Panc1 (cell line): Measurements from ENCODE around the gene ZNF780B. TPM values are rescaled to one million over a fixed set of nuclear protein-coding genes. Genes with fewer than 3 reads are reported as not detected.

ENCODE experiments used
- ATAC-seq: fragments of 200-7000 bp; cut with Tn5 transposase; 2 replicates; pipeline ENCODE4 v1.9.1; 2020; ENCODE audit warnings: mild to moderate bottlenecking, moderate library complexity
- BruUV-seq: library from RNA; stranded (reverse); fragments of 400-500 nt; replicated peaks from 2 replicates; lab custom pipeline; 2021; lab: Mats Ljungman, UMichigan
- CTCF ChIA-PET: fragments of 300-600 bp; sonication (Branson Sonifier 250); formaldehyde crosslinking; loops from one replicate; lab custom pipeline; 2022; ENCODE audit warnings: antibody characterized with exemption; lab: Charles Lee
- POLR2A ChIA-PET: fragments of 300-600 bp; sonication (Branson Sonifier 250); formaldehyde crosslinking; loops from one replicate; lab custom pipeline; 2022; ENCODE audit warnings: antibody characterized with exemption; lab: Charles Lee
- DNase-seq: peaks from one replicate; pipeline ENCODE4 v3.0.0-alpha.2; 2010; ENCODE audit warnings: low read depth, low spot score
- H3K27ac ChIP-seq: 2 replicates; pipeline ENCODE4 v1.5.1; 2011; ENCODE audit warnings: mild to moderate bottlenecking, low read length, inconsistent platforms
- H3K27me3 ChIP-seq: fragments of 200-500 bp; sonication (Bioruptor generic); 2 replicates; pipeline ENCODE4 v1.6.0; 2014; ENCODE audit warnings: low read length, inconsistent platforms; ENCODE audit not compliant: control insufficient read depth, insufficient read depth
- H3K36me3 ChIP-seq: fragments of 200-500 bp; sonication (Bioruptor generic); 2 replicates; pipeline ENCODE4 v1.5.1; 2014; ENCODE audit warnings: inconsistent platforms, mild to moderate bottlenecking, low read length, moderate library complexity; ENCODE audit not compliant: control insufficient read depth, insufficient read depth
- H3K4me1 ChIP-seq: 2 replicates; pipeline ENCODE4 v1.5.1; 2011; ENCODE audit warnings: inconsistent platforms, mild to moderate bottlenecking, low read length, moderate library complexity; ENCODE audit not compliant: control insufficient read depth, insufficient read depth
- H3K4me3 ChIP-seq, 2 experiments: 2 replicates each; pipeline ENCODE4 v1.5.1; 2011 to 2012; ENCODE audit warnings: low read depth in 2 of 2, low read length in 2 of 2, mild to moderate bottlenecking in 2 of 2, inconsistent platforms in 1 of 2, moderate library complexity in 1 of 2
- H3K9me3 ChIP-seq: fragments of 200-500 bp; sonication (Bioruptor generic); 2 replicates; pipeline ENCODE4 v1.5.1; 2014; ENCODE audit warnings: low read depth, mild to moderate bottlenecking, inconsistent platforms, low read length, moderate library complexity; ENCODE audit not compliant: control insufficient read depth, insufficient read depth
- POLR2AphosphoS5 ChIP-seq: IDR thresholded peaks from 2 replicates; pipeline ENCODE4 v1.6.1; 2012; ENCODE audit warnings: mild to moderate bottlenecking, low read depth, low read length, moderate library complexity
- SIN3A ChIP-seq: IDR thresholded peaks from 2 replicates; pipeline ENCODE4 v1.6.1; 2012; ENCODE audit warnings: low read depth, mild to moderate bottlenecking, low read length, moderate library complexity, borderline replicate concordance; ENCODE audit not compliant: insufficient read depth
- TCF7L2 ChIP-seq: IDR thresholded peaks from 2 replicates; pipeline ENCODE4 v1.6.1; 2011; ENCODE audit warnings: mild to moderate bottlenecking, low read depth, low read length, inconsistent platforms
- in situ Hi-C: cut with HindIII; loops from 2 replicates; pipeline ENCODE4 v1.10.0; 2016; ENCODE audit warnings: low sequenced_read_pairs, low pct_unique_long_range_greater_than_20kb
- intact Hi-C: fragments of 100-400 bp; cut with micrococcal nuclease; formaldehyde crosslinking; loops from one replicate; pipeline ENCODE4 v1.10.0; 2022; ENCODE audit not compliant: unreplicated experiment
- total RNA-seq: library from RNA; stranded (reverse); gene quantifications from one replicate; pipeline ENCODE4 v1.2.1, GENCODE V29; 2021; ENCODE audit not compliant: unreplicated experiment
- TF ChIP-seq, protein P1 (sequence below): fragments of 450-650 bp; IDR thresholded peaks from 2 replicates; pipeline ENCODE4 v1.5.1; 2017; ENCODE audit warnings: mild to moderate bottlenecking
- TF ChIP-seq, protein P2 (sequence below), 2 experiments: IDR thresholded peaks; 2 replicates each; pipeline ENCODE4 v1.6.1; 2011 to 2012; ENCODE audit warnings: low read depth in 2 of 2, control low read depth in 1 of 2, low read length in 1 of 2, mild to moderate bottlenecking in 1 of 2, moderate library complexity in 1 of 2; ENCODE audit not compliant: insufficient read depth in 1 of 2

Gene ZNF780B
- total RNA-seq, 1 experiment from 2014 or later, result 237 TPM

DNA sequence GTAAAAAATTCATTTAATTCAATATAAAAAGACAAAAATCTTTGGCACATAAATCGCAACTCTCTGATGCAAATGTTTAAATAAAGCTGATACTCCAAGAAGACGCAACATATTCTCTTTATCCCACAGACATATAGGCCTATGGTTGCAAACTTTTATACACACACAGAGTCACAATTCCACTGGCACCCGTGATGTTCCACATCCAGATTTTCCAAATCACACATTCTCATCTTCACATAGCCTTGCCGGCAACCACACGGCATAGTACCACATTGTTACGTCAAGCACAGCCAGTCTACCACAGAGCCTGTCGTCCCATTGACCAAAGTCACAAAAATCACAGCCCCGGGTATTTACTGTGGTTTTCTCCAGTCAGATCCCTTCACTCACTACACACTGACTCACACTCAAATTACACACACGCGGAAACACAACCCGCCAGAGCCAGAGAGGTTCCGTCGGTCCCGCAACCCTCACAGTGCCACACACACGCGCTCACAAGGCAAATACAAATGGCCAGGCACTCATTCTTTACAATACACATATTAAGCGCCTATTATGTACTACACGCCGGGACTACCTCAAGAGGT is 59.7 kb downstream of the ZNF780B start:
- Histone ChIP-seq H3K4me3 (peak overlapping the region; percentile 35 to 49), H3K27me3 (no peaks in the 10 kb centered on the region), H3K9me3 (peaks cover 21% of the 10 kb centered on the region), H3K4me1 (peaks cover 19% of the 10 kb centered on the region), H3K36me3 (no peaks in the 10 kb centered on the region), H3K27ac (peak overlapping the region; percentile 83)
- no peak for DNase-seq
- BruUV-seq, result TSS peak; percentile 90
- ChIA-PET POLR2A (interaction anchor here (0.5 to 3.2 kb wide), 22 partner anchors 9 to 557 kb away, joined by 3 to 55 read pairs (median 4); partner anchors contain the start of genes FBL, PSMC4, ZNF780A and ZNF780B), CTCF (interaction anchor here (0.6 to 3.4 kb wide), 6 partner anchors 21 to 558 kb away, joined by 3 to 15 read pairs (median 6); partner anchors contain the start of gene PSMC4)
- TF ChIP-seq POLR2AphosphoS5 (no peak), SIN3A (no peak), TCF7L2 (no peak)
- TF ChIP-seq, protein P1, sequence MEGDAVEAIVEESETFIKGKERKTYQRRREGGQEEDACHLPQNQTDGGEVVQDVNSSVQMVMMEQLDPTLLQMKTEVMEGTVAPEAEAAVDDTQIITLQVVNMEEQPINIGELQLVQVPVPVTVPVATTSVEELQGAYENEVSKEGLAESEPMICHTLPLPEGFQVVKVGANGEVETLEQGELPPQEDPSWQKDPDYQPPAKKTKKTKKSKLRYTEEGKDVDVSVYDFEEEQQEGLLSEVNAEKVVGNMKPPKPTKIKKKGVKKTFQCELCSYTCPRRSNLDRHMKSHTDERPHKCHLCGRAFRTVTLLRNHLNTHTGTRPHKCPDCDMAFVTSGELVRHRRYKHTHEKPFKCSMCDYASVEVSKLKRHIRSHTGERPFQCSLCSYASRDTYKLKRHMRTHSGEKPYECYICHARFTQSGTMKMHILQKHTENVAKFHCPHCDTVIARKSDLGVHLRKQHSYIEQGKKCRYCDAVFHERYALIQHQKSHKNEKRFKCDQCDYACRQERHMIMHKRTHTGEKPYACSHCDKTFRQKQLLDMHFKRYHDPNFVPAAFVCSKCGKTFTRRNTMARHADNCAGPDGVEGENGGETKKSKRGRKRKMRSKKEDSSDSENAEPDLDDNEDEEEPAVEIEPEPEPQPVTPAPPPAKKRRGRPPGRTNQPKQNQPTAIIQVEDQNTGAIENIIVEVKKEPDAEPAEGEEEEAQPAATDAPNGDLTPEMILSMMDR, result no peak
- TF ChIP-seq, protein P2, sequence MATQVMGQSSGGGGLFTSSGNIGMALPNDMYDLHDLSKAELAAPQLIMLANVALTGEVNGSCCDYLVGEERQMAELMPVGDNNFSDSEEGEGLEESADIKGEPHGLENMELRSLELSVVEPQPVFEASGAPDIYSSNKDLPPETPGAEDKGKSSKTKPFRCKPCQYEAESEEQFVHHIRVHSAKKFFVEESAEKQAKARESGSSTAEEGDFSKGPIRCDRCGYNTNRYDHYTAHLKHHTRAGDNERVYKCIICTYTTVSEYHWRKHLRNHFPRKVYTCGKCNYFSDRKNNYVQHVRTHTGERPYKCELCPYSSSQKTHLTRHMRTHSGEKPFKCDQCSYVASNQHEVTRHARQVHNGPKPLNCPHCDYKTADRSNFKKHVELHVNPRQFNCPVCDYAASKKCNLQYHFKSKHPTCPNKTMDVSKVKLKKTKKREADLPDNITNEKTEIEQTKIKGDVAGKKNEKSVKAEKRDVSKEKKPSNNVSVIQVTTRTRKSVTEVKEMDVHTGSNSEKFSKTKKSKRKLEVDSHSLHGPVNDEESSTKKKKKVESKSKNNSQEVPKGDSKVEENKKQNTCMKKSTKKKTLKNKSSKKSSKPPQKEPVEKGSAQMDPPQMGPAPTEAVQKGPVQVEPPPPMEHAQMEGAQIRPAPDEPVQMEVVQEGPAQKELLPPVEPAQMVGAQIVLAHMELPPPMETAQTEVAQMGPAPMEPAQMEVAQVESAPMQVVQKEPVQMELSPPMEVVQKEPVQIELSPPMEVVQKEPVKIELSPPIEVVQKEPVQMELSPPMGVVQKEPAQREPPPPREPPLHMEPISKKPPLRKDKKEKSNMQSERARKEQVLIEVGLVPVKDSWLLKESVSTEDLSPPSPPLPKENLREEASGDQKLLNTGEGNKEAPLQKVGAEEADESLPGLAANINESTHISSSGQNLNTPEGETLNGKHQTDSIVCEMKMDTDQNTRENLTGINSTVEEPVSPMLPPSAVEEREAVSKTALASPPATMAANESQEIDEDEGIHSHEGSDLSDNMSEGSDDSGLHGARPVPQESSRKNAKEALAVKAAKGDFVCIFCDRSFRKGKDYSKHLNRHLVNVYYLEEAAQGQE (IDR thresholded peaks at IDR 0.05; ENCODE audit: insufficient read depth in 1 of 2, low read depth in 2 of 2, low read length in 1 of 2), result no peak
- peak; percentile 72 for ATAC-seq
- intact Hi-C loops, result loop anchor here (1.0 to 5.0 kb wide), 2 partner anchors 25 to 226 kb away; partner anchors contain the start of gene PSMC4
- in situ Hi-C loops, result no loop called here

DNA sequence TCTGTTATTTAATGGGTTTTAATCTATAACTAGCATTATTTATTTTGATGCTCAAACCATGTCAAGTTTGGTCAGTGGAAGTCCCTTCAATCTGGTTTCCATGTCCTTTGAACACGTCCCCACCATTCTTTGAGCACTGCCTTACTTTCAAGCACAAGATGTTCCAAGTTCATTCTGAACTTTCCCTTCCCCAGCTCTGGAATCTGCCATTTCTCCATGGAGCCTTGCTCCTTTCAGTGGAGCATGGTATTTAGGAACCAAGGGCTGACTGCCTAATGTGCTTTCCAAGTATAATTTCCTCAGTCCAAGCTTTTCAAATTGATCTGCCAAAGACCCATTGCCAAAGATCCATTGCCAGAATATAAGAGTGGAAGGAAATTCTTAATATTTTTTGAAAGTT is 60.2 kb downstream of the ZNF780B start:
- Histone ChIP-seq H3K9me3 (peaks cover 21% of the 10 kb centered on the region), H3K4me1 (peaks cover 19% of the 10 kb centered on the region), H3K36me3 (no peaks in the 10 kb centered on the region), H3K4me3 (peak overlapping the region; percentile 35 to 49), H3K27ac (peak overlapping the region; percentile 83), H3K27me3 (no peaks in the 10 kb centered on the region)
- in situ Hi-C loops (no loop called here), intact Hi-C loops (loop anchor here (1.0 to 5.0 kb wide), 2 partner anchors 24 to 227 kb away; partner anchors contain the start of gene PSMC4)
- BruUV-seq, result no TSS peak
- DNase-seq (no peak), ATAC-seq (no peak)
- POLR2A ChIA-PET, result interaction anchor here (0.5 to 3.2 kb wide), 8 partner anchors 20 to 963 kb away, joined by 3 to 55 read pairs (median 6); partner anchors contain the start of genes FBL, FBXO27, PSMC4 and ZNF780B
- TF ChIP-seq, protein P1, result no peak
- no peak for TF ChIP-seq POLR2AphosphoS5
- TF ChIP-seq, protein P2 (IDR thresholded peaks at IDR 0.05; ENCODE audit: insufficient read depth in 1 of 2, low read depth in 2 of 2, low read length in 1 of 2), result no peak
- no peak for TF ChIP-seq SIN3A
- TF ChIP-seq TCF7L2, result no peak
- CTCF ChIA-PET, result interaction anchor here (0.5 to 3.4 kb wide), 3 partner anchors 20 to 144 kb away, joined by 3 to 15 read pairs (median 4); partner anchors contain the start of gene PSMC4
